Measurements from ENCODE around the gene TTC7B. TPM values are rescaled to one million over a fixed set of nuclear protein-coding genes. Genes with fewer than 3 reads are reported as not detected.

TTC7B gene
- total and polyA plus RNA-seq, 10 of the 15 experiments (the other 5 are each of a cell fraction or from before 2014, with no cell fraction given), result under 0.01 to 1.1 (median 0.26) TPM; not detected in 2

GRCh38 chr14:90797919-90798318 is 18.3 kb downstream of the TTC7B start:
- Histone ChIP-seq H3K9ac (ENCODE audit: control insufficient read depth, insufficient read depth, low read length) (no peak overlapping the region), H4K20me1 (ENCODE audit: control insufficient read depth, insufficient read depth) (no peaks in the 10 kb centered on the region), H3K9me3 (replicated peaks; ENCODE audit: control insufficient read depth, insufficient read depth, low read length) (no peaks in the 10 kb centered on the region), H3K4me2 (ENCODE audit: control insufficient read depth, insufficient read depth) (no peak overlapping the region), H3K27ac (ENCODE audit: control insufficient read depth, insufficient read depth) (no peak overlapping the region), H3K79me2 (ENCODE audit: control insufficient read depth, insufficient read depth, low read length) (no peaks in the 10 kb centered on the region), H3K36me3 (ENCODE audit: control insufficient read depth in 2 of 2, insufficient read depth in 2 of 2, low read length in 1 of 2) (no peaks in the 10 kb centered on the region), H3K4me1 (ENCODE audit: control insufficient read depth, insufficient read depth, low read length) (no peaks in the 10 kb centered on the region), H3K4me3 (no peak overlapping the region), H2AFZ (ENCODE audit: control insufficient read depth, low read depth, low read length) (no peak overlapping the region), H3K27me3 (replicated peaks in 1 of 2; ENCODE audit: control insufficient read depth in 2 of 2, insufficient read depth in 2 of 2, low read length in 1 of 2) (no peaks in the 10 kb centered on the region)
- DNase-seq (ENCODE audit: low read depth, low spot score), result no peak
- intact Hi-C loops (cut with micrococcal nuclease; ENCODE audit: unreplicated experiment), result no loop called here
- ATAC-seq, result no peak
- RAD21 ChIA-PET (ENCODE audit: unreplicated experiment), result no interaction called here
- BruUV-seq (replicated peaks), result no TSS peak
- TF ChIP-seq CBX5 (IDR thresholded peaks at IDR 0.05; ENCODE audit: low read depth) (no peak), POLR2AphosphoS5 (IDR thresholded peaks at IDR 0.05; ENCODE audit: low read length) (no peak), ZBED1 (IDR thresholded peaks at IDR 0.05; ENCODE audit: borderline replicate concordance) (no peak), NR2F1 (conservative IDR thresholded peaks at IDR 0.05) (no peak), FOXM1 (IDR thresholded peaks at IDR 0.05; ENCODE audit: low read depth, low read length) (no peak), TCF7 (IDR thresholded peaks at IDR 0.05; ENCODE audit: borderline replicate concordance) (no peak), KAT2A (conservative IDR thresholded peaks at IDR 0.05; ENCODE audit: control insufficient read depth, low read depth, low read length) (no peak), NFIC (IDR thresholded peaks at IDR 0.05; ENCODE audit: low read depth, low read length) (no peak), CBX3 (IDR thresholded peaks at IDR 0.05; ENCODE audit: borderline replicate concordance, low read depth) (no peak), TCF12 (IDR thresholded peaks at IDR 0.05; ENCODE audit: low read depth, low read length) (no peak), TCF3 (IDR thresholded peaks at IDR 0.05; ENCODE audit: borderline replicate concordance, insufficient read depth, low read depth, low read length) (no peak), HSF1 (IDR thresholded peaks at IDR 0.05; ENCODE audit: low read depth, low read length) (no peak), PAX8 (IDR thresholded peaks at IDR 0.05) (no peak), ZNF24 (IDR thresholded peaks at IDR 0.05) (no peak), DPF2 (IDR thresholded peaks at IDR 0.05) (no peak)
- TF ChIP-seq, protein P1, sequence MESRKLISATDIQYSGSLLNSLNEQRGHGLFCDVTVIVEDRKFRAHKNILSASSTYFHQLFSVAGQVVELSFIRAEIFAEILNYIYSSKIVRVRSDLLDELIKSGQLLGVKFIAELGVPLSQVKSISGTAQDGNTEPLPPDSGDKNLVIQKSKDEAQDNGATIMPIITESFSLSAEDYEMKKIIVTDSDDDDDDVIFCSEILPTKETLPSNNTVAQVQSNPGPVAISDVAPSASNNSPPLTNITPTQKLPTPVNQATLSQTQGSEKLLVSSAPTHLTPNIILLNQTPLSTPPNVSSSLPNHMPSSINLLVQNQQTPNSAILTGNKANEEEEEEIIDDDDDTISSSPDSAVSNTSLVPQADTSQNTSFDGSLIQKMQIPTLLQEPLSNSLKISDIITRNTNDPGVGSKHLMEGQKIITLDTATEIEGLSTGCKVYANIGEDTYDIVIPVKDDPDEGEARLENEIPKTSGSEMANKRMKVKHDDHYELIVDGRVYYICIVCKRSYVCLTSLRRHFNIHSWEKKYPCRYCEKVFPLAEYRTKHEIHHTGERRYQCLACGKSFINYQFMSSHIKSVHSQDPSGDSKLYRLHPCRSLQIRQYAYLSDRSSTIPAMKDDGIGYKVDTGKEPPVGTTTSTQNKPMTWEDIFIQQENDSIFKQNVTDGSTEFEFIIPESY (IDR thresholded peaks at IDR 0.05), result no peak
- TF ChIP-seq, protein P2, sequence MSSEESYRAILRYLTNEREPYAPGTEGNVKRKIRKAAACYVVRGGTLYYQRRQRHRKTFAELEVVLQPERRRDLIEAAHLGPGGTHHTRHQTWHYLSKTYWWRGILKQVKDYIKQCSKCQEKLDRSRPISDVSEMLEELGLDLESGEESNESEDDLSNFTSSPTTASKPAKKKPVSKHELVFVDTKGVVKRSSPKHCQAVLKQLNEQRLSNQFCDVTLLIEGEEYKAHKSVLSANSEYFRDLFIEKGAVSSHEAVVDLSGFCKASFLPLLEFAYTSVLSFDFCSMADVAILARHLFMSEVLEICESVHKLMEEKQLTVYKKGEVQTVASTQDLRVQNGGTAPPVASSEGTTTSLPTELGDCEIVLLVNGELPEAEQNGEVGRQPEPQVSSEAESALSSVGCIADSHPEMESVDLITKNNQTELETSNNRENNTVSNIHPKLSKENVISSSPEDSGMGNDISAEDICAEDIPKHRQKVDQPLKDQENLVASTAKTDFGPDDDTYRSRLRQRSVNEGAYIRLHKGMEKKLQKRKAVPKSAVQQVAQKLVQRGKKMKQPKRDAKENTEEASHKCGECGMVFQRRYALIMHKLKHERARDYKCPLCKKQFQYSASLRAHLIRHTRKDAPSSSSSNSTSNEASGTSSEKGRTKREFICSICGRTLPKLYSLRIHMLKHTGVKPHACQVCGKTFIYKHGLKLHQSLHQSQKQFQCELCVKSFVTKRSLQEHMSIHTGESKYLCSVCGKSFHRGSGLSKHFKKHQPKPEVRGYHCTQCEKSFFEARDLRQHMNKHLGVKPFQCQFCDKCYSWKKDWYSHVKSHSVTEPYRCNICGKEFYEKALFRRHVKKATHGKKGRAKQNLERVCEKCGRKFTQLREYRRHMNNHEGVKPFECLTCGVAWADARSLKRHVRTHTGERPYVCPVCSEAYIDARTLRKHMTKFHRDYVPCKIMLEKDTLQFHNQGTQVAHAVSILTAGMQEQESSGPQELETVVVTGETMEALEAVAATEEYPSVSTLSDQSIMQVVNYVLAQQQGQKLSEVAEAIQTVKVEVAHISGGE (CRISPR knock-in tag; IDR thresholded peaks at IDR 0.05), result no peak
- WGBS (ENCODE audit: insufficient coverage, insufficient replicate concordance, low lambda C conversion rate, missing lambda C conversion rate), result 64% methylated on average over 13 of the region's 13 CpGs
- POLR2A ChIA-PET, result no interaction called here
- in situ Hi-C loops (cut with MboI), result no loop called here
- no peak for FAIRE-seq
- CTCF ChIA-PET, result no interaction called here
- SMC1A ChIA-PET (ENCODE audit: uncharacterized antibody, unreplicated experiment), result no interaction called here
